ENCODE data around the gene NOA1. TPM values are rescaled to one million over a fixed set of nuclear protein-coding genes. Genes with fewer than 3 reads are reported as not detected.

NOA1 gene
- total and polyA plus RNA-seq, 2 of the 8 experiments (the other 6 are each of a cell fraction or from before 2014, with no cell fraction given), result 24.3 to 28.1 TPM

- no peak overlapping the region for H2AFZ ChIP-seq (ENCODE audit: low read length)
- TF ChIP-seq SUZ12 (IDR thresholded peaks at IDR 0.05; ENCODE audit: low read length), result no peak
- no peak for TF ChIP-seq TCF12 (IDR thresholded peaks at IDR 0.05; ENCODE audit: low read depth, low read length)
- no peak for TF ChIP-seq CREB1 (IDR thresholded peaks at IDR 0.05)
- TF ChIP-seq BRCA1 (IDR thresholded peaks at IDR 0.05; ENCODE audit: low read depth, low read length), result no peak
- TF ChIP-seq KDM4A (IDR thresholded peaks at IDR 0.05; ENCODE audit: low read depth, low read length, severe bottlenecking), result no peak
- no peak for TF ChIP-seq KDM5A (IDR thresholded peaks at IDR 0.05; ENCODE audit: low read length)
- no peak for TF ChIP-seq SIRT6 (IDR thresholded peaks at IDR 0.05; ENCODE audit: low read length)
- TF ChIP-seq PHF8 (conservative IDR thresholded peaks at IDR 0.05; ENCODE audit: low read depth, low read length), result no peak
- TF ChIP-seq POU5F1 (IDR thresholded peaks at IDR 0.05; ENCODE audit: low read depth, low read length), result no peak
- no peak for TF ChIP-seq JUN (IDR thresholded peaks at IDR 0.05; ENCODE audit: low read depth, low read length)
- no peak for TF ChIP-seq SIN3A (conservative IDR thresholded peaks at IDR 0.05 in 1 of 2, IDR thresholded peaks at IDR 0.05 in 1 of 2; ENCODE audit: low read depth in 1 of 2, low read length in 2 of 2)
- no peak for TF ChIP-seq SRF (IDR thresholded peaks at IDR 0.05; ENCODE audit: low read depth, low read length)
- DNase-seq (ENCODE audit: low read depth in 1 of 2, low spot score in 2 of 2), result no peak
- no peaks in the 10 kb centered on the region for H3K9me3 ChIP-seq (ENCODE audit: insufficient read depth in 2 of 2, low read depth in 1 of 2, low read length in 1 of 2)
- H4K20me1 ChIP-seq (replicated peaks in 1 of 2; ENCODE audit: control insufficient read depth in 1 of 2, insufficient read depth in 2 of 2, low read length in 2 of 2), result peaks cover 2 to 22% of the 10 kb centered on the region in 2 experiments
- H3K18ac ChIP-seq (ENCODE audit: extremely low read depth, low read length), result no peak overlapping the region
- no peak overlapping the region for H2BK12ac ChIP-seq (ENCODE audit: low read depth, low read length)
- POLR2A ChIA-PET (ENCODE audit: partially characterized antibody), result no interaction called here
- no peaks in the 10 kb centered on the region for H3K23me2 ChIP-seq (ENCODE audit: low read depth, low read length)
- no peak overlapping the region for H4K8ac ChIP-seq (ENCODE audit: extremely low read depth, insufficient read depth, low read length)
- H2BK20ac ChIP-seq (ENCODE audit: low read length), result no peak overlapping the region
- no peak overlapping the region for H3K23ac ChIP-seq (ENCODE audit: insufficient read length)
- no peak overlapping the region for H2BK120ac ChIP-seq (replicated peaks; ENCODE audit: low read depth, low read length)
- H3K79me2 ChIP-seq (ENCODE audit: control insufficient read depth in 1 of 2, insufficient read depth in 2 of 2, low read length in 2 of 2), result peaks cover 17 to 80% of the 10 kb centered on the region in 2 experiments
- no peaks in the 10 kb centered on the region for H3K4me1 ChIP-seq (replicated peaks in 1 of 4; ENCODE audit: control insufficient read depth in 3 of 4, insufficient read depth in 4 of 4, low read length in 3 of 4)
- no peak overlapping the region for H3K4me3 ChIP-seq (ENCODE audit: extremely low read depth in 1 of 4, insufficient read depth in 2 of 4, low read depth in 3 of 4, low read length in 4 of 4)
- no peak overlapping the region for H3K4me2 ChIP-seq (ENCODE audit: insufficient read depth in 1 of 2, low read depth in 2 of 2, low read length in 2 of 2)
- H3K56ac ChIP-seq (replicated peaks; ENCODE audit: insufficient read length, low read depth, low read length), result no peak overlapping the region
- CTCF ChIA-PET (ENCODE audit: partially characterized antibody), result no interaction called here
- no peak for FAIRE-seq
- no peak overlapping the region for H2BK5ac ChIP-seq (ENCODE audit: low read depth, low read length)
- no peak overlapping the region for H2BK15ac ChIP-seq (ENCODE audit: low read length)
- no peak overlapping the region for H2AK5ac ChIP-seq (ENCODE audit: low read depth, low read length)
- peaks cover 0 to 46% (median 20%) of the 10 kb centered on the region in 4 experiments; a peak in 6 of 8 replicates for H3K36me3 ChIP-seq (ENCODE audit: control insufficient read depth in 2 of 4, insufficient read depth in 4 of 4, low read length in 3 of 4)
- no peak overlapping the region for H3K14ac ChIP-seq (ENCODE audit: insufficient read length)
- no peak overlapping the region for H3K4ac ChIP-seq (replicated peaks; ENCODE audit: insufficient read length, low read depth, low read length)
- H3K79me1 ChIP-seq (ENCODE audit: low read depth, low read length), result peaks cover 6% of the 10 kb centered on the region
- H4K5ac ChIP-seq (ENCODE audit: insufficient read length, low read depth, low read length), result no peak overlapping the region
- H3K27ac ChIP-seq (ENCODE audit: low read depth, low read length), result no peak overlapping the region
- WGBS, 2 experiments (ENCODE audit: extremely low coverage in 1 of 2, insufficient coverage in 1 of 2, insufficient read length in 1 of 2, insufficient replicate concordance in 2 of 2, low coverage in 1 of 2, low lambda C conversion rate in 2 of 2, missing lambda C conversion rate in 1 of 2), result 83% methylated on average over 1 of the region's 1 CpG; no CpG with 5 or more reads in 1 of the 2 experiments
- H4K91ac ChIP-seq (replicated peaks; ENCODE audit: insufficient read length, low read length), result no peak overlapping the region
- no peak overlapping the region for H3K9ac ChIP-seq (replicated peaks in 1 of 4; ENCODE audit: extremely low read depth in 1 of 4, low read depth in 3 of 4, low read length in 3 of 4)
- H3K27me3 ChIP-seq (replicated peaks in 1 of 4; ENCODE audit: control insufficient read depth in 3 of 4, extremely low read depth in 1 of 4, insufficient read depth in 3 of 4, low read length in 3 of 4), result no peaks in the 10 kb centered on the region
Measured at GRCh38 chr4:56986192-56986591, 8.8 kb upstream of the NOA1 start.

Measured in H1 (cell line).